Astrocyte (in vitro differentiated cells and primary cell): Measurements from ENCODE around the gene HMGCR. TPM values are rescaled to one million over a fixed set of nuclear protein-coding genes. Genes with fewer than 3 reads are reported as not detected.

ENCODE experiments used
- DNase-seq: peaks from one replicate; pipeline ENCODE4 v3.0.0-alpha.2; 2010; ENCODE audit warnings: low read depth
- FAIRE-seq: peaks from 2 replicates; lab custom pipeline; 2011; peaks lifted over from hg19 to GRCh38; lab: Jason Lieb, UNC
- H2AFZ ChIP-seq: 2 replicates; pipeline ENCODE4 v1.6.0; 2012; ENCODE audit warnings: low read depth, low read length, inconsistent platforms
- H3K27ac ChIP-seq: 2 replicates; pipeline ENCODE4 v1.5.1; 2011; ENCODE audit warnings: low read depth, low read length, inconsistent platforms
- H3K27me3 ChIP-seq: 2 replicates; pipeline ENCODE4 v1.6.0; 2011; ENCODE audit warnings: low read length, inconsistent platforms; ENCODE audit not compliant: insufficient read depth
- H3K36me3 ChIP-seq: 2 replicates; pipeline ENCODE4 v1.5.1; 2011; ENCODE audit warnings: low read length, inconsistent platforms; ENCODE audit not compliant: insufficient read depth
- H3K4me1 ChIP-seq: 2 replicates; pipeline ENCODE4 v1.5.1; 2011; ENCODE audit warnings: low read length, inconsistent platforms; ENCODE audit not compliant: insufficient read depth
- H3K4me2 ChIP-seq: 2 replicates; pipeline ENCODE4 v1.6.0; 2012; ENCODE audit warnings: low read length, inconsistent platforms
- H3K4me3 ChIP-seq: 2 replicates; pipeline ENCODE4 v1.5.1; 2011; ENCODE audit warnings: low read depth, mild to moderate bottlenecking, low read length, inconsistent platforms; ENCODE audit not compliant: insufficient read depth
- H3K79me2 ChIP-seq: 2 replicates; pipeline ENCODE4 v1.6.0; 2012; ENCODE audit warnings: mild to moderate bottlenecking, low read length, inconsistent platforms; ENCODE audit not compliant: insufficient read depth
- H3K9ac ChIP-seq: 2 replicates; pipeline ENCODE4 v1.6.0; 2012; ENCODE audit warnings: mild to moderate bottlenecking, low read length, inconsistent platforms
- H3K9me3 ChIP-seq: 2 replicates; pipeline ENCODE4 v1.5.1; 2012; ENCODE audit warnings: low read depth, mild to moderate bottlenecking, low read length, inconsistent platforms; ENCODE audit not compliant: insufficient read depth
- H4K20me1 ChIP-seq: 2 replicates; pipeline ENCODE4 v1.6.0; 2012; ENCODE audit warnings: low read length, inconsistent platforms; ENCODE audit not compliant: insufficient read depth
- H3K27ac Mint-ChIP-seq: one replicate; pipeline ENCODE4 v1.8.0; 2021; ENCODE audit warnings: mild to moderate bottlenecking, mixed read lengths; ENCODE audit not compliant: unreplicated experiment
- H3K27me3 Mint-ChIP-seq: one replicate; pipeline ENCODE4 v1.8.0; 2021; ENCODE audit warnings: low read depth, mixed read lengths; ENCODE audit not compliant: unreplicated experiment
- H3K36me3 Mint-ChIP-seq: one replicate; pipeline ENCODE4 v1.8.0; 2021; ENCODE audit warnings: low read depth, mixed read lengths; ENCODE audit not compliant: unreplicated experiment
- H3K4me1 Mint-ChIP-seq: one replicate; pipeline ENCODE4 v1.8.0; 2021; ENCODE audit warnings: low read depth, mixed read lengths; ENCODE audit not compliant: unreplicated experiment
- H3K4me3 Mint-ChIP-seq: one replicate; pipeline ENCODE4 v1.8.0; 2021; ENCODE audit warnings: mild to moderate bottlenecking, moderate library complexity, mixed read lengths; ENCODE audit not compliant: unreplicated experiment
- H3K9me3 Mint-ChIP-seq: one replicate; pipeline ENCODE4 v1.8.0; 2021; ENCODE audit warnings: mild to moderate bottlenecking, mixed read lengths; ENCODE audit not compliant: unreplicated experiment
- EZH2 ChIP-seq: IDR thresholded peaks from 2 replicates; pipeline ENCODE4 v1.6.1; 2012; ENCODE audit warnings: mild to moderate bottlenecking, low read length, inconsistent platforms; ENCODE audit not compliant: insufficient read depth
- total RNA-seq: library from RNA; stranded (reverse); gene quantifications from 2 replicates; pipeline ENCODE4 v1.2.1, GENCODE V29; 2021
- TF ChIP-seq, protein P1 (sequence below): IDR thresholded peaks from 2 replicates; pipeline ENCODE4 v1.5.1; 2011; ENCODE audit warnings: low read depth, mild to moderate bottlenecking, inconsistent platforms, low read length, moderate library complexity; ENCODE audit not compliant: insufficient read depth

HMGCR gene
- total RNA-seq, 1 donor from 2014 or later, result 114 TPM

- no peak overlapping the region for H3K27ac ChIP-seq
- H3K4me3 ChIP-seq, result no peak overlapping the region
- peaks cover 9% of the 10 kb centered on the region for H3K4me1 ChIP-seq
- peaks cover 3% of the 10 kb centered on the region for H3K36me3 Mint-ChIP-seq
- H3K4me2 ChIP-seq, result peak overlapping the region; percentile 23
- FAIRE-seq, result no peak
- H3K79me2 ChIP-seq, result peaks cover 82% of the 10 kb centered on the region
- H3K4me1 Mint-ChIP-seq, result peaks cover 22% of the 10 kb centered on the region
- H3K9ac ChIP-seq, result no peak overlapping the region
- TF ChIP-seq EZH2, result no peak
- TF ChIP-seq, protein P1, sequence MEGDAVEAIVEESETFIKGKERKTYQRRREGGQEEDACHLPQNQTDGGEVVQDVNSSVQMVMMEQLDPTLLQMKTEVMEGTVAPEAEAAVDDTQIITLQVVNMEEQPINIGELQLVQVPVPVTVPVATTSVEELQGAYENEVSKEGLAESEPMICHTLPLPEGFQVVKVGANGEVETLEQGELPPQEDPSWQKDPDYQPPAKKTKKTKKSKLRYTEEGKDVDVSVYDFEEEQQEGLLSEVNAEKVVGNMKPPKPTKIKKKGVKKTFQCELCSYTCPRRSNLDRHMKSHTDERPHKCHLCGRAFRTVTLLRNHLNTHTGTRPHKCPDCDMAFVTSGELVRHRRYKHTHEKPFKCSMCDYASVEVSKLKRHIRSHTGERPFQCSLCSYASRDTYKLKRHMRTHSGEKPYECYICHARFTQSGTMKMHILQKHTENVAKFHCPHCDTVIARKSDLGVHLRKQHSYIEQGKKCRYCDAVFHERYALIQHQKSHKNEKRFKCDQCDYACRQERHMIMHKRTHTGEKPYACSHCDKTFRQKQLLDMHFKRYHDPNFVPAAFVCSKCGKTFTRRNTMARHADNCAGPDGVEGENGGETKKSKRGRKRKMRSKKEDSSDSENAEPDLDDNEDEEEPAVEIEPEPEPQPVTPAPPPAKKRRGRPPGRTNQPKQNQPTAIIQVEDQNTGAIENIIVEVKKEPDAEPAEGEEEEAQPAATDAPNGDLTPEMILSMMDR, result no peak
- peaks cover 20% of the 10 kb centered on the region for H3K36me3 ChIP-seq
- no peak for DNase-seq
- peak overlapping the region; percentile 30 for H3K4me3 Mint-ChIP-seq
- H3K27ac Mint-ChIP-seq, result peak overlapping the region; percentile 58
- no peak overlapping the region for H2AFZ ChIP-seq
- peaks cover 56% of the 10 kb centered on the region for H4K20me1 ChIP-seq
- H3K9me3 ChIP-seq, result no peaks in the 10 kb centered on the region
- no peaks in the 10 kb centered on the region for H3K27me3 ChIP-seq
- no peaks in the 10 kb centered on the region for H3K27me3 Mint-ChIP-seq
- no peaks in the 10 kb centered on the region for H3K9me3 Mint-ChIP-seq
Observed at GRCh38 chr5:75340714-75341478, 3.9 kb downstream of the HMGCR start.

DNA sequence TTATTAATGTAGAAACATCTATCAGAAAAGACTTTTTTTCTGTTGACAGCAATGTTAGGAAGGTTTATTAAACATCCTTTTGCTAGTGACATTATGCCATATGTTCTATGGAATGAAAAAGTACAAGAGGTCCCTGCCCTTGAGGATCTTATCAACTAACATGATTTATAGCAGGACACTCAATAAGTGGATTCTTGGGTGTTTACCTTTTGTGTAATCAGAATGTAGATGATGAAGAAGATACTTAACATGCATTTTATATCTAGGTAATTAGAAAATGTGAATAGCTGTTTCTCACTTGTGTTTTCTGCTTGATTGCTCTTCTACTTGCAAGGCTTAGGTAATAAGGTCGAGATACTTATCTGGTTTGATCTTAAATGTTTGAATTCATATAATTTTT lies 4.9 kb downstream of the HMGCR start:
- H3K4me1 ChIP-seq, result peaks cover 5% of the 10 kb centered on the region
- H3K4me3 ChIP-seq, result no peak overlapping the region
- H3K9ac ChIP-seq, result no peak overlapping the region
- peaks cover 25% of the 10 kb centered on the region for H3K36me3 ChIP-seq
- no peaks in the 10 kb centered on the region for H3K9me3 Mint-ChIP-seq
- H3K27me3 ChIP-seq, result no peaks in the 10 kb centered on the region
- H3K36me3 Mint-ChIP-seq, result peaks cover 3% of the 10 kb centered on the region
- H3K9me3 ChIP-seq, result no peaks in the 10 kb centered on the region
- H3K27me3 Mint-ChIP-seq, result no peaks in the 10 kb centered on the region
- peak overlapping the region; percentile 58 for H3K27ac Mint-ChIP-seq
- FAIRE-seq, result no peak
- no peak overlapping the region for H3K4me2 ChIP-seq
- DNase-seq, result no peak
- TF ChIP-seq EZH2, result no peak
- TF ChIP-seq, protein P1, result no peak
- H2AFZ ChIP-seq, result no peak overlapping the region
- H3K79me2 ChIP-seq, result peaks cover 82% of the 10 kb centered on the region
- peaks cover 56% of the 10 kb centered on the region for H4K20me1 ChIP-seq
- peaks cover 22% of the 10 kb centered on the region for H3K4me1 Mint-ChIP-seq
- no peak overlapping the region for H3K4me3 Mint-ChIP-seq
- no peak overlapping the region for H3K27ac ChIP-seq

DNA sequence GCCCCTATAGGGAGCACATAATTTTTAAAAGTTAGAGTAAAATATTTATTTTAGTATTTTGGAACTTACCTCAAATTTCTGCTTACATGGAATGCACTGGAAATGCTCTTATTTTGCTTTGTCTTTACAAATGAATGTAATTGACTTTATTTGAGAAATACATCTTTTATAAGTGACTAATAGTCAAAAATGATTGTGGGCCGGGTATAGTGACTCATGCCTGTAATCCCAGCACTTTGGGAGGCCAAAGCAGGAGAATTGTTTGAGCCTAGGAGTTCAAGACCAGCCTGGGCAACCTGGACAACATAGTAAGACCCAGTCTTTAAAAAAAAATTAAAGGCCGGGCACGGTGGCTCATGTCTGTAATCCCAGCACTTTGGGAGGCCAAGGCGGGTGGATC lies 5.8 kb downstream of the HMGCR start:
- Histone ChIP-seq H3K27me3 (no peaks in the 10 kb centered on the region), H3K79me2 (peaks cover 82% of the 10 kb centered on the region), H4K20me1 (peaks cover 52% of the 10 kb centered on the region), H3K9ac (no peak overlapping the region), H3K27ac (no peak overlapping the region), H3K9me3 (no peaks in the 10 kb centered on the region), H3K4me2 (no peak overlapping the region), H3K4me3 (no peak overlapping the region), H3K36me3 (peaks cover 33% of the 10 kb centered on the region), H3K4me1 (peaks cover 11% of the 10 kb centered on the region), H2AFZ (no peak overlapping the region)
- H3K4me1 Mint-ChIP-seq, result peaks cover 22% of the 10 kb centered on the region
- no peak overlapping the region for H3K4me3 Mint-ChIP-seq
- H3K27ac Mint-ChIP-seq, result no peak overlapping the region
- no peaks in the 10 kb centered on the region for H3K9me3 Mint-ChIP-seq
- no peak for FAIRE-seq
- H3K36me3 Mint-ChIP-seq, result peaks cover 3% of the 10 kb centered on the region
- DNase-seq, result no peak
- TF ChIP-seq EZH2, result no peak
- TF ChIP-seq, protein P1, result no peak
- H3K27me3 Mint-ChIP-seq, result no peaks in the 10 kb centered on the region
